ENCODE results near the gene GPR35. TPM values are rescaled to one million over a fixed set of nuclear protein-coding genes. Genes with fewer than 3 reads are reported as not detected.

GPR35 gene
- total RNA-seq, 8 experiments from 2014 or later = 0.15 to 1.3 (median 0.54) TPM

DNA sequence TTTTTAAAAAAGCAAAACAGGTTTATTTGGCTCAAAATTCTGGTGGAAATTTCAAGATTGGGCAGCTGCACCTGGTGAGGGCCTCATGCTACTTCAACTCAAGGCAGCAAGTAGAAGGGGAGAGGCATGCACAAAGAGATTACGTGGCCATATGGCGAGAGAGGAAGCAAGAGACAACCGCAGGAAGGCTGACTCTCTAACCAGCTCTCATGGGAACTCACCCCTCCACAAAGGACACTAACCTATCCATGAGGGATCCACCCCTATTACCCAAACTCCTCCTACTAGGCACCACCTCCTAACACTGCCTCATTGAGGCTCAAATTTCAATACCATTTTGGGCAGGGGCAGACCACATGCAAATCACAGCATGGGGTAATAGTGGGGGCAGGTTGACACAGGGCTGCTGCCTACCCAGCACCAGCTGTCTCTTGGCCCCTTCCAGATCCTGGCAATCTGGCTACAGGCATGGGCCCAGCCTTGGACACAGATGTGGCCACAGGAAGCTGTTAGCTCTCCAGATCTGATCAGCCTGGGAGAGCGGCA lies 40.7 kb upstream of the GPR35 start:
- H3K27ac ChIP-seq = no peak overlapping the region
- peak in 3 of 8 experiments; percentile 1 to 38 (median 7) for ATAC-seq (replicated peaks in 6 of 8)
- in situ Hi-C loops (cut with MboI; ENCODE audit: low pct_unique_long_range_greater_than_20kb in 2 of 9, low sequenced_read_pairs in 9 of 9, unreplicated experiment in 9 of 9) = no loop called here
- 65 to 90% (median 83%) methylated on average over 2 to 3 of the region's 4 CpGs; no CpG with 5 or more reads in 5 of the 10 experiments for WGBS, 10 experiments
- H3K4me1 ChIP-seq (replicated peaks in 1 of 2) = peaks cover 17 to 18% of the 10 kb centered on the region in 2 donors
- peak overlapping the region in 3 of 5 donors; percentile 96 to 99 (median 96) for H3K4me3 ChIP-seq

DNA sequence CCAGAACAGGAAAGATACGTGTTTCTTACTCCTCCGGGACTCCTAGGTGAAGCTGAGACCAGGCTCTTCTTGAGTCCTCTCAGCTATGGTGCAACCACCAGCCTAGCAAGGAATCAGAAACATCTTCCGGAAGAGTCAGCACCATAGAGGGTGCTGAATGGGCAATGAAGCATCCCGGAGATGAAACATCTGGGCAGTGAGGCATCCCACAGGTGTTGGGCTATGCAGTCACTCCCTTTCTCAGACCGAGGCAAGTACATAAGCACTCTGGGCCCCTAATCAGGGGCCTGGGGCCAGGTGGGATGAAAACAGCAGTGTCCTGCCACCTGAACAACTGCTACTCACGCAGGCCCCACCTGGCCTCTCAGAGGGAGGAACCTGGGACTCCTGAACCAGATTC lies 40.2 kb upstream of the GPR35 start:
- ATAC-seq (replicated peaks in 6 of 8) = no peak
- WGBS, 10 experiments = 60 to 100% (median 81%) methylated on average over 1 to 3 of the region's 6 CpGs; no CpG with 5 or more reads in 4 of the 10 experiments
- Histone ChIP-seq H3K27ac (peak overlapping the region; percentile 95 to 99), H3K4me1 (replicated peaks in 1 of 2) (peaks cover 17 to 18% of the 10 kb centered on the region in 2 donors), H3K4me3 (peak overlapping the region; percentile 86 to 99 (median 96))
- in situ Hi-C loops (cut with MboI; ENCODE audit: low pct_unique_long_range_greater_than_20kb in 2 of 9, low sequenced_read_pairs in 9 of 9, unreplicated experiment in 9 of 9) = no loop called here

DNA sequence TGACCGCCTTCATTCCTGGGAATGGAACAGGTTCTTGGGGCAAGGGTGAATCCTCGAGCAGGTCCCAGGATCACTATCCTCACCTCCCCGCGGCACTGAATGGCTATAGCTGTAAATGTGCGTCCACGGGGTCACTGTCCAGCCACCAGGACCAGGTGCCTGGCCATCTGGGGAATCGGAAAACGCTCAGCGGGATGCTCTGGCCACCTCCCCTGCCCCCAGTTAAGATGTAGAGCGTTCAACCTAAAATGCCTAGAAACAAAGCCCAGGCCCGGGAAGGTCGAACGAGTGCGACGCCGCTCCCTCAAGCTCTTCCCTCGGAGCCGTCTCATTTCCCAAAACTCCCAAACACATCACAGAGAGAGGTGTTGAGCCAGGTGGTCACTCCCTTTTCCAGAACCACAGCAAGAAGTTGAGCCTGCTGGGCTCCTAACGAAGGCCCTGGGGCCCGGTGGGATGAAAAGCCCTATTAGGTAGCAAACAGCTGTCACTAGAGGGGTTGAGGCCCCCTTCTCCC lies 39.5 kb upstream of the GPR35 start:
- 0 to 40% (median 0%) methylated on average over 1 to 8 of the region's 20 CpGs; no CpG with 5 or more reads in 3 of the 10 experiments for WGBS, 10 experiments
- H3K4me3 ChIP-seq = peak overlapping the region; percentile 86 to 99 (median 96)
- peaks cover 17 to 18% of the 10 kb centered on the region in 2 donors for H3K4me1 ChIP-seq (replicated peaks in 1 of 2)
- peak in 1 of 8 experiments; percentile 1 for ATAC-seq (replicated peaks in 6 of 8)
- H3K27ac ChIP-seq = peak overlapping the region; percentile 95 to 99
- in situ Hi-C loops (cut with MboI; ENCODE audit: low pct_unique_long_range_greater_than_20kb in 2 of 9, low sequenced_read_pairs in 9 of 9, unreplicated experiment in 9 of 9) = no loop called here

DNA sequence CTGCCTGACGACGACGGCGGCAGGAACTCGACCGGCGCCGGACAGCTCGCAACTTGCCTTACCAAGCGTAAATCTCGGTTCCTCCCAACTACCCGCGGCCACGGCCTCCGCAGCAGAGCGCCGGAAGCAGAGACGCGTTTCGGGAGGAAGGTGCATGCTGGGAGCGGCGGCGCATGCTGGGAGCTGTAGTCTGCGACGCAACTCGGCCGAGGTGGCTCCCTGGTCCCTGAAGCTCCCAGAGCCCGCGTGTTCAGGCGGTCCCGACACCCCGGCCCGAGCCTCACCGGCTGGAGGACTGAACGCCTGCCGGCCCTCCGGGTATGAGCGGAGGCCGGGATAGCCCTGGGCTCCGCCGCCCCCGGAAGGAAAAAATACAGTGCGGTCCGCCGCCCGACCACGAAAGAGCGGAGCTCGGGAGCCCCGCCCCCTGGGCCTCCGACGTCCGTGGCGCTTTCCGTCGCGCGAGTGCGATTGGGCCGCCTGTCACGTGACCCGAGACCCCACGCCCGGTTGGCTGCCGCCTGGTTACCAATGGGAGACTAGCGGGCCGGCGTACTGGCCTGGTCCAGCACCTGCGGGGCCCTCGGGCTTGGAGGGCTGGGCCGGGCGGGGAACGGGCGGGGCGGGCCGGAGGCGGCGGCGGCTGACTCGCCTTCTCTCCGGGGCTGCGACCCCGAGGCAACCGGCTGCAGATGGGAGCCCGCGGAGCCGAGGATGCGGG lies 38.9 kb upstream of the GPR35 start, which contains the start of gene CAPN10:
Gene CAPN10, plus strand, starts transcription at position 537 of the 721 bp plus-strand sequence. Its CDS starts 178 bp downstream, at position 715.
- in situ Hi-C loops (cut with MboI; ENCODE audit: low pct_unique_long_range_greater_than_20kb in 2 of 9, low sequenced_read_pairs in 9 of 9, unreplicated experiment in 9 of 9) = no loop called here
- 0 to 3% (median 0%) methylated on average over 1 to 20 of the region's 88 CpGs; no CpG with 5 or more reads in 5 of the 10 experiments for WGBS, 10 experiments

DNA sequence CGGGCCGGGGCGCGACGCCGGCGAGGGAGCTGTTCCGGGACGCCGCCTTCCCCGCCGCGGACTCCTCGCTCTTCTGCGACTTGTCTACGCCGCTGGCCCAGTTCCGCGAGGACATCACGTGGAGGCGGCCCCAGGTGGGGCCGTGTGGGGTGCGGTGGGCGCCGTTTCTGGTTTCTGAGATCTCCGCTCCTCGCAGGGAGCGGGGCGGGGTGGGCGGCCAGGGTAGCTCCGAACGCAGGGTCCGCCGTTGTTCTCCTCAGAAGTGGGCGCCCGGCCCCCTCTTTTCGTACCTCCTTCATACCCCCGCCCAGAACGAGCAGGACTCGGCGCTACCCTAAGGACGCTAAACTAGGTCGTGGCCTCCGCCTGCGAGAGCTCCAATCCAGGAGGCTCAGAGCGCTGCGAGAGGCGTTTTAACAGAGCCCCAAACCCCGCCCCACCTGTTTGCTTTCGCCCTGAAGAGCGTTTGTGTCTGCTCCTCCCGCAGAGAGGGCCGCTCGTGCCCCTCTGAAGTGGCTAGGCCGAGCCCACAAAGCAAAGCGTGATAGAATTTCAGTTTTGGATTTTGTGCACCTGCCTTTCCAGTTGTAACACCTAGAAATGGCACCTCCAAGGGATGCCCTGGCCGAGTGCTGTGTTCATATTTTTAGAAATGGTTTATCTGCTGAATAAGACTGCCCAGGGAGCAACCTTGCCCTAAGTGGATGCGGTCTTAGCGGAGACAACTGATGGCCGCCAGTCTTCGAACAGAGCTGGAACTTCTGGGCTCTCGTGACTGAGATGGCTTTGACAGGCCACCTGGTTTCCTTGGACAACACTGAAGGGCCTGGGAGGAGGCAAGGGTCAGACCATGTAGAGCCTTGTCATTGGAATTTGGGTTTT lies 38.1 kb upstream of the GPR35 start:
- Histone ChIP-seq H3K27ac (peak overlapping the region; percentile 95 to 99), H3K4me3 (peak overlapping the region; percentile 86 to 99 (median 96))

More for the DNA sequence above, 38.9 kb upstream of the GPR35 start, which contains the start of gene CAPN10:
- Histone ChIP-seq H3K4me3 (peak within 1 kb of the TSS; percentile 86 to 99 (median 96)), H3K27ac (peak within 1 kb of the TSS; percentile 95 to 99), H3K4me1 (replicated peaks in 1 of 2) (peaks cover 17 to 18% of the 10 kb centered on the region in 2 donors)
- peak; percentile 84 to 95 (median 92) for ATAC-seq (replicated peaks in 6 of 8)

DNA sequence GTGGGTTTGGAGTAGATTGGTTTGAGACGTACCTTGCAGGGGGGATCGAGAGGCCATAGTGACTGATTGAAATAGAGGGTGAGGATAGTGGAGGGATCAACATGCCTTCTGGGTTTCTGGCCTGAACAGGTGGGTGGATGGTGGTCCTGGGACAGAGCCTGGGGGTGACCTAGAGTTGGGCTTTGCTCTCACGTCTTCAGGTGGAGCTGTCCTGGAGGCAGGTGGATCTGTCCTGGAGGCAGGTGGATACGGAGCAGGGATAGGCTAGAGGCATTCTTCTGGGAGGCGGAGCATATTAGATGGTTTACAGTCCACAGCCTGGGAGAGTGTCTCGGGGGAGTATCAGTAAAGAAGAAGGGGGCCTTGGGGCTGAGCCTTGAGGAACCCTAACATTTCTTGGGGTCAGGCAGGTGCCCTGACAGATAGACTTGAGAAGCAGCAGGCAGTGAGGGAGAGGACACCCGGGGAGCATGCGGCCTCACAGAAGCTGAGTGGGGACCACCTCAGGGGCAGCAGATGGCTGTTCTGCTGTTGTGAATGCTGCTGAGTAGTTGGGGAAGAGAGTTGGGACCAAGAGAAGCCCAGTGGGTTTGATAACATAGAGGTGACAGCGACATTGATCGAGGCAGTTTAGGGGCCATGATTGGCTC lies 37.1 kb upstream of the GPR35 start:
- no peak overlapping the region for H3K27ac ChIP-seq
- H3K4me1 ChIP-seq (replicated peaks in 1 of 2) = peaks cover 17 to 18% of the 10 kb centered on the region in 2 donors
- no peak for ATAC-seq (replicated peaks in 6 of 8)
- in situ Hi-C loops (cut with MboI; ENCODE audit: low pct_unique_long_range_greater_than_20kb in 2 of 9, low sequenced_read_pairs in 9 of 9, unreplicated experiment in 9 of 9) = no loop called here
- H3K4me3 ChIP-seq = peak overlapping the region; percentile 86 to 99 (median 96)
- 20 to 93% (median 69%) methylated on average over 1 to 6 of the region's 10 CpGs; no CpG with 5 or more reads in 1 of the 10 experiments for WGBS, 10 experiments

More for the DNA sequence above, 38.1 kb upstream of the GPR35 start:
- ATAC-seq (replicated peaks in 6 of 8) = peak; percentile 7 to 41 (median 32)
- 0 to 75% (median 10%) methylated on average over 1 to 11 of the region's 62 CpGs; no CpG with 5 or more reads in 5 of the 10 experiments for WGBS, 10 experiments
- H3K4me1 ChIP-seq (replicated peaks in 1 of 2) = peaks cover 17 to 18% of the 10 kb centered on the region in 2 donors
- in situ Hi-C loops (cut with MboI; ENCODE audit: low pct_unique_long_range_greater_than_20kb in 2 of 9, low sequenced_read_pairs in 9 of 9, unreplicated experiment in 9 of 9) = no loop called here

DNA sequence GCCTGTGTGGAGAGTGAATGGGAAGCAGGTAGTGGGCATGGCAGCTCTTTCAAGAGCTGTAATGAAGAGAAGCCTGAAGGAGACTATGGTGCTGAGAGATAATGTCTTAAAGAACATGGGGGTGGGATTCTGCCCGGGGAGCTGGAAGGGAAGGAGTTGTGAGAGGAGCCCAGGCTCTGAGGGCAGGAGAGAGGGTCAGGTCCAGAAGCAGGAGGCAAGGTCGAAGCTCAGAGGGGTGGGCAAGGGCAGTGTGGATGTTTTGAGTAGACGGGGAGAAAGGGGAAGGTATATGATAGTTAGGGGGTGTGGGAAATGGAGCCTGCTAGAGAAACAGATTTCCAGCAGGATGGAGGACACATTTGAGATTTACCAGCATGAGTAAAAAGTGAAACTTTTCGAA lies 36.6 kb upstream of the GPR35 start:
- WGBS, 10 experiments = 33 to 100% (median 66%) methylated on average over 1 to 3 of the region's 4 CpGs; no CpG with 5 or more reads in 3 of the 10 experiments
- Histone ChIP-seq H3K4me1 (replicated peaks in 1 of 2) (peaks cover 17 to 18% of the 10 kb centered on the region in 2 donors), H3K27ac (no peak overlapping the region), H3K4me3 (no peak overlapping the region)
- ATAC-seq (replicated peaks in 6 of 8) = no peak
- in situ Hi-C loops (cut with MboI; ENCODE audit: low pct_unique_long_range_greater_than_20kb in 2 of 9, low sequenced_read_pairs in 9 of 9, unreplicated experiment in 9 of 9) = no loop called here

DNA sequence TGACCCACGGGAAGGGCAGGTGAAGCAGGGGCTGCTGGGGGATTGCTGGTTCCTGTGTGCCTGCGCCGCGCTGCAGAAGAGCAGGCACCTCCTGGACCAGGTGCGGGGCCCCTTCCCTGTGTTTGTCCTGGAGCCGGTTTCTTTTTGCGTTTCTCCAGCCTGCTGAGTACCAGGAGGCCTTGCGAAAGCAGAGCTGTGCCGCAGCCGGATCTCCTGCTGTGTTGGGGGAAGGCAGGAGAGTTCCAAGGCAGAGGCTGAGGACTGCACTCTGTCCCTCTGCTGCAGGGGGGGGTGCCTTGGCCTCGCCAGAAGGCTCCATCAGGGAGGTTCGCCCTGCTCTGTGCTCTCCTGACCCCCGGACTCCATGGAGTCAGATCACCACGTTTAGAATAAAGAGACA lies 35.9 kb upstream of the GPR35 start:
- ATAC-seq (replicated peaks in 6 of 8) = no peak
- WGBS, 10 experiments = 30 to 95% (median 63%) methylated on average over 2 to 7 of the region's 14 CpGs; no CpG with 5 or more reads in 7 of the 10 experiments
- Histone ChIP-seq H3K27ac (no peak overlapping the region), H3K4me3 (no peak overlapping the region), H3K4me1 (replicated peaks in 1 of 2) (peaks cover 17 to 18% of the 10 kb centered on the region in 2 donors)
- in situ Hi-C loops (cut with MboI; ENCODE audit: low pct_unique_long_range_greater_than_20kb in 2 of 9, low sequenced_read_pairs in 9 of 9, unreplicated experiment in 9 of 9) = no loop called here

DNA sequence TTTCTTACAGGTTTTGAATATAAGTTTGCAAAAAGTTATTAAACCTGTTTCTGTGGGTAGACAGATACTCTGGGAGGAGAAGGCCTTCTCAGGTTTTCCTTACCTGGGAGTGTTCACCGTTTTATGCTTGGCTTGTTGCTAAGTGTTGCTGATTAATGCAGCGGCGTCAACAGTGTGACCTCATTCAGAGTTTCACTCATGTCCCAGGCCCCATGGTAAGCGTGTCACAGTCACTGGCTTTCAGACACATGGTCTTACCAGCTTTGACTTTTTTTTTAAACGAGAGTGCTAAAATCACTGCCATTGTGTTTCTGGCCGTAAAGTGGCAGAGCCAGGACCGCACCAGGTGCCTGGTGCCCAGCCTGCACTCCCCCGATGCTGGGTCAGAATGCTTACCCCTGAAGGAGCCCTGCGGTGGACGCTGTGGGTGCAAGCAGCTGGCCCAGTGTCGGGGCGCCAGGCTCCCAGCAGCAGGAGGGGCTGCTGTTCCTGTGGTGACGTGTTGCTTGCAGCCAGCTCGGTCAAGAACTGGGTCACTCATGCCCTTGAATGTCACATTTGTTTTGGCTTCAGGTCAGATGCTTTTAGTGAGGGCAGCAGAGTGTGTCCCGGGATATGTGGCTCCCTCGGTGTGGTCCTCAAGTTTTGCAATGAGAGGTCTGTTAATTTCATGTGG lies 35.3 kb upstream of the GPR35 start:
- no peak for ATAC-seq (replicated peaks in 6 of 8)
- H3K4me3 ChIP-seq = no peak overlapping the region
- in situ Hi-C loops (cut with MboI; ENCODE audit: low pct_unique_long_range_greater_than_20kb in 2 of 9, low sequenced_read_pairs in 9 of 9, unreplicated experiment in 9 of 9) = no loop called here
- peaks cover 11 to 16% of the 10 kb centered on the region in 2 donors for H3K4me1 ChIP-seq (replicated peaks in 1 of 2)
- 78 to 100% (median 94%) methylated on average over 1 to 9 of the region's 16 CpGs for WGBS, 10 experiments
- H3K27ac ChIP-seq = no peak overlapping the region

DNA sequence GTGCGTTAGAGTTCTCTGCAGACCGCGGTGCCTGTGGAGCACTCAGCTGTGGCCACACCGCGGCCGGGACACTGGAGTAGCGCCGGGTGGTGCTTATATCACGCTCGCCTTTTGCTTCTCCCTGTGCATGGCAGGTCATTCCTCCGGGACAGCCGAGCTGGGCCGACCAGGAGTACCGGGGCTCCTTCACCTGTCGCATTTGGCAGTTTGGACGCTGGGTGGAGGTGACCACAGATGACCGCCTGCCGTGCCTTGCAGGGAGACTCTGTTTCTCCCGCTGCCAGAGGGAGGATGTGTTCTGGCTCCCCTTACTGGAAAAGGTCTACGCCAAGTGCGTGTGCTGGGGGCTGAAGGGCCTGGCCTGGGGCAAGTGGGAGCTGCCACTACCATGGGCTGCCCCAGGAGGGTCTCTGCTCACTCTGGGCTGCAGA lies 34.6 kb upstream of the GPR35 start:
- no peak overlapping the region for H3K4me3 ChIP-seq
- 80 to 100% (median 97%) methylated on average over 1 to 8 of the region's 21 CpGs; no CpG with 5 or more reads in 4 of the 10 experiments for WGBS, 10 experiments
- ATAC-seq (replicated peaks in 6 of 8) = no peak
- H3K27ac ChIP-seq = no peak overlapping the region
- peaks cover 8 to 11% of the 10 kb centered on the region in 2 donors for H3K4me1 ChIP-seq (replicated peaks in 1 of 2)
- in situ Hi-C loops (cut with MboI; ENCODE audit: low pct_unique_long_range_greater_than_20kb in 2 of 9, low sequenced_read_pairs in 9 of 9, unreplicated experiment in 9 of 9) = no loop called here

DNA sequence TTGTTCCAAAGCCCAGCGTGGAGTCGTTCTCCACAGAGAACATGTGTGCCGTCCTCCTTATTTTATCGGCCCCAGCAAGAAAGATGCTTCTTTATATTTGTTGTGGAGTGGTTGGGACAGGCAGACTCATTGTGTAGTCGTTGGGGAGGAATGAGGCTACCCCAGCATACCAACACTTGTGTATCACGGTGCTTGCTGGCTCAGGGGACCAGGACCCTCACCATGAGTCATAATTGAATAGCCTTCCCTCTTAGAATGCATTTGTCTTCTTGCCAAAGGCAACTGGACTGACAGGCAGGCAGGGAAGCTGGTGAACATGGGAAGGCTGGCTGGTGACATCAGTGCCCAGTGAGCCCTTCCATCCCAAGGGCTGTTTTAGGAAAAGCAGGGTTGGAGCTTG lies 34.1 kb upstream of the GPR35 start:
- ATAC-seq (replicated peaks in 6 of 8) = no peak
- H3K4me1 ChIP-seq (replicated peaks in 1 of 2) = peaks cover 8 to 11% of the 10 kb centered on the region in 2 donors
- 33 to 100% (median 80%) methylated on average over 1 to 4 of the region's 6 CpGs; no CpG with 5 or more reads in 3 of the 10 experiments for WGBS, 10 experiments
- no peak overlapping the region for H3K4me3 ChIP-seq
- H3K27ac ChIP-seq = no peak overlapping the region
- in situ Hi-C loops (cut with MboI; ENCODE audit: low pct_unique_long_range_greater_than_20kb in 2 of 9, low sequenced_read_pairs in 9 of 9, unreplicated experiment in 9 of 9) = no loop called here
